HG03280 (cell line): Measurements from ENCODE around the gene CD82.

ENCODE experiments used
- ATAC-seq: cut with Tn5 transposase; IDR thresholded peaks from one replicate; pipeline ENCODE4 v1.9.1; 2021; ENCODE audit warnings: mild to moderate bottlenecking, moderate library complexity; ENCODE audit not compliant: unreplicated experiment

Gene CD82

DNA sequence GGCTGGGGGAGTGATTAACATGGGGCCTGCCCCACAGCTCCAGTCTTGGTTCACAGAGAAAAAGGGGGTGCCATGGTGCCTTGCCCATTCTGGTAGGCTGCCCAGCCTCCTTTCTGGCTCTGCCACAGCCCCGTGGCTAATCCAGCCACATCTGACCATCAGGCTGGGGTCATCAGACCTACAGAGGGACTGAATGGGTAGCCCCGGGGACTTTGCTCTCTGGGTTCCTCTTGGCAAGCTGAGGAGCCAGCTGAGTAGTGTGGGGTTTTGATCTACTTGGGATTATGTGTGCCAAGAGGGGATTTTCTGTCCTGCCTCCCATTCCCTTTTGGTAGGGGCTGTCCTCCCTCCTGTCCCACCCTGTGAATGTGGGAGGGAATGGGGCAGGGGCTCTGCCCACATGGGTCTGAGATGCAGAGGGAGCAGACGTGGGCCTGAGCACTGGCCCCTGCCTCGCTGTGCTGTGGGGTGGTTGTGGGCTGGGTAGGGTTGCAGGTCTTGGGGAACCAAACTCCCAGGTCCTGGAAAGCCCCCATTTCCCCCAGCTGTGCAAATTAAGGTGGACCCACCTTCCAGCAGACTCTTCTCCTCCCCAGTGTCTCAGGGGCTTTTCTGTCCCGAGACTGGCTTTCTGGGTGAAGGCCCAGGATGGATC, 32.0 kb downstream of the CD82 start:
- ATAC-seq: no peak

DNA sequence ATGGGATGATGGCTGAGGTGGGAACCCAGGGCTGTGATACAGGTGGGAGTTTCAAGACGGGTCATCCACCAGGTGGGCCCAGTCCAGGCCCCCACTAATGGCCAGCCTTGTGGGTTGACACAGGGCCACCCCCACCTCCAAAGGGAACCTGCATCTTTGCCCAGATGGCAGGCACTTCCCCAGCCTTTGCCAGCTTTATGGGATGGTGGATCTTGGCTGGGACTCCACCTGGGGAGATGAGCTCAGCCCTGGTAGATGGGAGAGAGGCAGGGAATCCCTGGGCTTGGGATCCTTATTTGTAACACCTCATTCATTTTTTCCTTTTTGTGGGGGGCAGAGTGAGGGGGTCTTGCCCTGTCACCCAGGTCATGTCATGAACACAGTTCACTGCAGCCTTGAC, 33.4 kb downstream of the CD82 start:
- ATAC-seq: no peak

DNA sequence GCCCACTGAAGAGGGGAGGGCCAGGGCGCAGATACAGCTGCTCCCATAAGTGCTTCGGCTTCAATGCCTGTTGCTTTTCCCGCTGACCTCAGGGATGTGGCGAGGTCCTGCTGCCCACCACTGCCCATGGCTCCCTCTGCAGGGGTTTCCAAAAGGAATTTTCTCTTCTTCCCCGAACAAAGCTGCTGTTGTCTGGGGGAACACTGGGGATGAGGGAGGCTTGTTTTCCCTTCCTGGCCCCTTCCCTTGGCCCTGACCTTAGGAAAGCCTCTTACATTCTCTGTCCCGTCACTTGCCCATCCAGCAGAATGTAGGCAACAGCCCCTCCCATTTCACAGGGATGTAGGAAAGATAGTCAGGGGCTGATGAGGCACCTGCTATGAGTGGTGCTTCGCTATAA, 34.8 kb downstream of the CD82 start:
- no peak for ATAC-seq

DNA sequence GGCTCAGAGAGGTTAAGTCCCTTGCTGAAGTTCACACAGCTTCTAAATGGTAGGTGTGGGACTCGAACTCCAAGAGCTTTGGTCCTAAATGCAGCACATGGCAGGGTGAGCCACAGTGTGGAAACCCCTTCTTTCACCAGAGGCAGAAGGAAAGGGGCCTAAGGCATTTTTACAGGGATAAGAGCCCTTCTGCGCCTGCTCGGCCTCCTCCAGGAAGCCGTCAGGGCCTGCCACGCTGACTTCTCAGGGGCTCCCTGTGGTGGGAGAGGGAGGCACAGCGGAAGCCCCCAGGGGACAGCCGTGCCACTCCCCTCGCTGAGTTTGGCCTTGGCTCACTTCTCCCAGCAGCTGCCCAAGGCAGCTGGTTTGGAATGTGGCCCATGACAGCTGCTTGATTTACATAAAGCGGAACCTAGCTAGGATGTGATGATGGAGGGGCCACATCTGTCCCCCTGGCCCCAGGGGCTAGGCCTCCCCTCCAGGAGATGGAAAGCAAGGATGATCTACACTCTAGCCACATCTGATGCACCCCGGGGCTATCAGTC, 35.4 kb downstream of the CD82 start:
- no peak for ATAC-seq

DNA sequence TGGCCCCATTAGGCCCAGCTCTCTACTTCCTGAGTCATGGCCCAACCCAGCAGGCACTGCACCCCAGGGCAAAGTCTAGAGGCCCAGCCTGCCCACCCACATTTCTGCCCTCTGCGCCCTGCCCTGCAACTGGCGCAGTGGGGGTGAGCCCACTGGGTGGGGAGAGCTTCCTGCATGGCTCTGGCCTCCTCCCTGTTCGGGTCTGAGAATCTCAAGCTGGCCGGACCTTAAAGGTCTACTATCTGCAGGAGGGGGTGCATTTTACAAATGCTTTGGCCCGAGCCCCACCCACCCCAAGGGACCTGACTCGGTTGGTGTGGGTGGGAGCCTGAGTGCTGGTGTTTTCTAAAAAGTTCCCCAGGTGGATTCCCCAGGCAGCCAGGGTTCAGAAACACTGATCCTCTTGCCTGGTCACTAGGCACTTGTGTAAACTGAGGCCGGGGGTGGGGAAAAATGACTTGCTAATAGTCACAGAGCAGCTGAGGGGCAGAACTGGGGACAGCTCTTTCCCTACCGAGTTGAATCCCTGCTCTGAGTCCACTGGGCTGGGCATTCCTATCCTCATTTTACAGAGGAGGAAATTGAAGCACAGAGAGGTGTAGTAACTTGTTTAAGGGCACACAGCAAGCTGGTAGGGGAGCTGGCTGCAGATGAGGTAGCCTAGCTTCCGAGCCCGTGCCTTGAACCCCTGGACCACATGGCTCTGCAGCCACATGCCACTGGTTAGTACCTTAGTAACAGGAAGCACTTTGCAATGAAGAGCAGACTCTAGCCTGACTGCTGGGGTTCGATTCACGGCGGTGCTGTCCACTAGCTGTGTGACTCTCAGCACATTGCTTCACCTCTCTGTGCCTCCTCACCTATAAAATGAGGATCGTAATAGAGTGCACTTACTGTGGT, 36.3 kb downstream of the CD82 start:
- no peak for ATAC-seq

DNA sequence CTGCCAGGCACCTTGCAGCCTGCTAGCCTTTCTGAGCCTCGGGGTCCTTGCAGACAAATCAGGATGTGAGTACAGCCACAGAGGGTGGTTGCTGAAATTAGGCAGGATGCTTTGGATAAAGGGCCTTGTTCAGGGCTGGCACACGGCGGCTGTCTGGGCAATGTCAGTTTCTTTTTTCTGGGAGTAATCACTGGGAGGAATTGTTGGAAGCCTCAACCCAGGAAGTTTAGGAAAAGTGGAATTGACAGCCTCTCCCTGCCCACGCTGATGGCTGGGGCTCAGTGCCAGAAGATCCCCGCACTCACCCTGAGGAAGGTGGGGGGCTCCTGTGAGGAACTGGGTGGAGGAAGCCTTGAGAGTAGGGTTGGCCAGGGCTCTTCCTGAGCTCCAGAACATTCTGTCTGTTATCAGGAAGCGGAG, 37.4 kb downstream of the CD82 start:
- ATAC-seq: no peak

DNA sequence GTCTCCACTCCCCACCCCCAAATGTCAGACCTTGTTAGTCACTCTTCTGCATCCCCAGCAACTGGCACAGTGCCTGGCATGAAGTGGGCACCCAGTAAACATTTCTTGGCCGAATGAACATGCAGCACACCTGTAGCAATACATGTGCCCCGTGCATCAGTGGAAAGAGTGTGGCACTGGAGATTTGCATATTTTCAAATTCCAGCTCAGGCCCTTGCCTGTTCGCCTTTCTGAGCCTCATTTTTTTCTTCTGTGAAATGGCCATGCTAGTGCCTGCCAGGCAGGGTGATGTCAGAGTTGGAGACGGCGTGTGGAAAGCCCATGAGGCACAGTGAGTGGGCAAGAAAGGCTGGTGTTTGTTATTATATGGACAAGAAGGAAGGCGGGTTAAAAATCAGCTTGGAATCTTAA, 38.7 kb downstream of the CD82 start:
- ATAC-seq: no peak

DNA sequence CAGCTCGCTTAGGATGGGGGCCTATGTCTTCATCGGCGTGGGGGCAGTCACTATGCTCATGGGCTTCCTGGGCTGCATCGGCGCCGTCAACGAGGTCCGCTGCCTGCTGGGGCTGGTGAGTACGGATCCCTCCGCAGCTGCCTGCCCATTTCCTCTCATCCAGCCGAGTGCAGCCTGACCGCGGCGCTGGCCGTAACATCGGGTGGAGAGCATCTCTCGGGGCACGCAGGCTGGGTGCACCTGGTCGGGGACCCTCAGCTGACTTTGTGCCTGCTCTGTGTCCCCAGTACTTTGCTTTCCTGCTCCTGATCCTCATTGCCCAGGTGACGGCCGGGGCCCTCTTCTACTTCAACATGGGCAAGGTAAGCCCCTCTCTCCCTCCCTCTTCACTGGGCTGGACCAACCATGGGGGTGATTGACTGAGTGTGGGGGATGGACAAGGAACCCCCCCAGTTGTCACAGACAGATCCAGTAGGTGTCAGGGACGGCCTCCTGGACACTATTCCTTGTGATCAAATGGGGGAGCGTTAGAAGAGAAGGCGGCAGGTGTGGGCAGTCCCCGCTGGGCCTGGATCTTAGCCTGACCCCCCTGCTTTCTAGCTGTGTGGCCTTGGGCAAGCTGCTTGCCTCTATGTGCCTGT, 39.7 kb downstream of the CD82 start:
- no peak for ATAC-seq

DNA sequence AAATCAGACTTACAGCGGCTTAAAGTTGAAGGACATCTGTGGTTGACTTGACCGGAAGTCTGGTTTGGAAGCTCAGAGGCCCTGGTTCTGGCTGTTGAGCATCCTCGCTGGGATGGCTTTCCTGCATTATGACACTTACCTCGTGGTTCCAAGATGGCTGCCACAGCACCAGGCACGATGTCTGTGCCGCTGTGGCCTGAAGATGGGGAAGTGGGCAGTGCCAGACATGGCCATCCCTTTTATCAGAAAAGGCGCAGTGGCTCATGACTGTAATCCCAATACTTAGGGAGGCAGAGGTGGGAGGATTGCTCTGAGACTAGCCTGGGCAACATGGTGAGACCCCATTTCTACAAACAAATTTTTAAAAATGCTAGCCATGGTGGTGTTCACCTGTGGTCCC, 40.5 kb downstream of the CD82 start:
- no peak for ATAC-seq

DNA sequence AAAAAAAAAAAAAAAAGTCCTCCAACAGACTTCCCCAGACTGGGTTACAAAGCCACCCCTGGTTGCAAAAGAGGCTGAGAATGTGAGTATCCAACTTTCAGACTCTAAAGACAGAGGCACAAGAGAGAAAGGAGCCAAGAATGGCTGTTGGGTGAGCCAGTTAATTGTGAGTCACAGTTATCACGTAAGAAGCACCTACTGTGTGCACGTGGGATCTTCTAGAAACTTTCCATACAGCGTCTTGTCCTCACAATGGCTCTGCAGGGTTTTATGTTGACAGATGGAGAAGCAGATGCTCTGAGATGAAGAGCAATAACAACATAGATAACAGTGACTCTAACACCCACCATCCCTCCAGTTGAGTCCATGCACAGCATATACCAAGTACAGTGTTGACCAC, 41.0 kb downstream of the CD82 start:
- no peak for ATAC-seq

DNA sequence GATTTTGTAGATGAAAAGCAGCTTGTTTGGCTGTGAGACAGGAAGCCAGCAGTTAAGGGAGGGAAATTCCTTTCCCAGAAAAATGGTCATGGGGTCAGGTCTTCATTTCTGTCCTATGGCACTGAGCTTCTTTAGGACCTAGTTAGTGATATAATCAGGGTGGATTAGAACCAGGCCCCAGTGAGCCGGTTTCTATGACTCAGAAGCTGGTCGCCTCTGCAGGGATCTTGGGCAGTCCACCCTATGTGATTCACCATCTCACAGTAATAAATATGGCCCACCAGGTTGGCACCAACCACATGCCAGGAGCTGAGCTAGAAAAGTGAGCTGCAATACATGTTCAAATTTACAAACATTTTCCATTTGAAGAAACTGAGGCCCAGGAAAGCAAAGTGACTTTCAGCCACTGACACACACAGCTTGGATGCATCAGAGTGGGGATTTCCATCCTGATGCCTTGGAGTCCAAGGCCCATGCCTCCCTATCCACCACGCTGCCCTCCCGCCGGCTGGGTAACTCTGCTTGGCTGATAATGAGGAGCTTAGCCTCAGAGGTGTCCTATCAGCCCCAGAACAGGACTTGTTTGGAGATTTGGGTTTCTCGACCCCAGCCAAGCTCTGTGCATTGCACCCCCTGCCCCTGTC, 42.0 kb downstream of the CD82 start:
- ATAC-seq: no peak

DNA sequence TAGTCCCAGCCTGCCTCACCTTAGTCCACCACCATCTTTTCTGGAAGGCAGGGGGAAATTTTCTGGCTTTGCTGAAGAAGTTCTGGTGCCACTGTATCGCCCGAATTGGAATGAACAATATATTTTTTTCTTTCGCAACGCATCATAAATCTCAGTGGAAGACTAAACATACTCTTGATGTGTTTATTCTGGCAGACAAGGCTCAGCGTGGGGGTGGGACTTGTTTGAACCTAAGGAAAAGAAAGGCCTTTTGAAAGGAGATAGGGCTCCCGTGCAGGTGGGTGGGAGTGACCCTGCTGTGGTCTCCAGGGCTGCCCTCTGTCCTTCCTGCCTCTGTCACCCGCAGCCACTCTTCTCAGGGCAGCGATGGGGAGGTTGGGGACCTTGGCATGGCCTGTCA, 42.5 kb downstream of the CD82 start:
- no peak for ATAC-seq

DNA sequence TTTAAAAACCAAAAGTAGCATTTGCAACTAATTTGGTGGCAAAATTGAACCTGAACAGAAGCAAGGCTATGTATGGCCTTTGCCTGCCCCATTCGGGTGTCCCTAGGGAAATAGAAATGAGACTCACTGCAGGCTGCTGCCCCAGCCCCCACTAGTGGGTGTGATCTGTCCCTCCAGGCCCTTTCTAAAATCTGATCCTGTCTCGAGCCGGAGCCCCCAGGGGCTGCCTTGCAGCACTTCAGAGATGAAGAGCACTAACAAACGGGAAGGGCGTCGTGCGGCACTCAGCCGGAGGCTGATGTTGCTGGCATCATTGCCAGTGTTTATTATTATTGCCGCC, 43.2 kb downstream of the CD82 start:
- no peak for ATAC-seq

DNA sequence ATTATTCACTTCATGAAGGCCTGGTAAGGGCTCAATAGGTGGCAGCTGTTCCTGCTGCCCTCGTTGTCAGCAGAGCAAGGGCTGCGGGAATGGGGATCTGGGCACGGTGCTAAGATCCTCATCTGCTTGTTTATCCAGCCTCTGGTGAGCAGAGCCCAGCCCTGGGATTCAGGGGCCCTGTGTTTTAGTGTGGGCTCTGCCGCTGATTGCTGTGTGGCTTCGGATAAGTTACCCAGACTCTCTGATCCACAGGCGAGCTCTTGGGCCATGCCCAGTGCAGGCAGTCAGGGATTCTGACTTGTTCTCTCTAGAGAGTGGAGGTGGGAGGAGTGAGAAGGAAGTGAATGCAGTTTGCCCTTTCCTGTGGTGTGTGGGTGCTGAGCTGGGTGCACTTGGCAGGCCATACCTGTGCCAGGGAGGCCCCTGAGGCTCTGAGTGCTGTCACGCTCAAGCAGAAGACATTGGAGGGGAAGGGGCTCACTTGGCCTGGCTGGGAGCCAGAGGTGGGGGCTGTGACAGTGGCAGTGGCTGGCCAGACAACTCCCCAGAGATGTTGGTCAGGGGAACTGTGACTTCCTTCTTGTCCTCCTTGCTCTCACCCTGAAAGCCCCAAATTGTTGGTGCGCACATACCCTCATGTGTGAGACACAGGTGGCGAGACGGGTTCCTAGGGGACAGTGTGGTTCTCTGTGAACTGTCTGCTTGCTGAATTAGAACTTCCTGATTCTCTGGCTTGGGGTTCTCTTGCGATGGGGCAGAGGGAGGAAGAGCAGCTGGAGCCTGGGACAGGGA, 43.7 kb downstream of the CD82 start:
- peak; percentile 34 for ATAC-seq

DNA sequence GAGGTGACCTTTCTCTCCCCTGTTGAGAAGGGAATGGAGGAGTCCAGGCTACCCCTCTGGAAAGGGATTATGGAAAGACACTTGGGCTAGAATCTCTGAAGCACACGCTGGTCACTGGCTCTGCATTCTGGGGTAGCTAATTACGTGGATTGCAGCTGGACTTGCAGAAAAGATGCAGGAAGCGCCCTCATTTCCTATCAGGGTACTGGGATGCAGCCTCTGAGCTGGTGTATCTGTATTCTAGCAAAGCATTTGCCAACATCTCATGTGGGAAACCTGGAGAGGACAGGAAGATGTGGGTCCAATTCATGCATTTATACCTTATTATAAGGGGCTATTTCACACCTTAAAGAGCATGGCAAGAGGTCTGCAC, 44.3 kb downstream of the CD82 start:
- ATAC-seq: no peak

DNA sequence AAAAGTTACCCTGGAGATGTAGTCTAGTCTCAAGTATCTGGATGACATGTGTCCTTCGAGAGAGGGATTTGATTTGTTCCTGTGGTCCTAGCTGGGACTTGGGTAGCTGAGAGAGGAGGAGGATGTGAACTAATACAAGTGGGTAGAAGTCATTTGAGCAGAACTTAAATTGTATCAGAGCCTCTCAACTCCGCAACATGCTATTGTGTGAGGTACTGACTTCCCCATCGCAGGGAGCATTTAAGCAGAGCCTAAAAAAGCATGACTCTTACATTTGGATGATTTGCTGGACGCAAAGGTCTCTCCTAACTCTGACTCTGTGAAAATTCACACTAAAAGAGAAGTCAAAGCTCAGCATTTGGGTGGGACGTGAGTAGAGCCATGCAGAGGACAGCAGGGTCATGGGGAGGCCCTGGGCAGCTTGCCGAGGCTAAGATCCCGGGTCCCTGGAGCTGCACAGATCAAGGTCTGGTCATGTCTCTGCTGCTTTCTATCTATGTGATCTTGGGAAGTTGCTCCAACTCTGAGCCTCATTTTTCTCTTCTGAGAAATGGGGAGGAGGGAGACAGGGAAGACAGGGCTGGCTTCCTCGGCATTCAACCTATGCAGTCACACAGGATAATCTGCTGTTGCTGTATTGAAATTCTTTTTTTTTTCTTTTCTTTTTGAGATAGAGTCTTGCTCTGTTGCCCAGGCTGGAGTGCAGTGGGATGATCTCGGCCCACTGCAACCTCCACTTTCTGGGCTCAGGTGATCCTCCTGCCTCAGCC, 44.9 kb downstream of the CD82 start:
- no peak for ATAC-seq

DNA sequence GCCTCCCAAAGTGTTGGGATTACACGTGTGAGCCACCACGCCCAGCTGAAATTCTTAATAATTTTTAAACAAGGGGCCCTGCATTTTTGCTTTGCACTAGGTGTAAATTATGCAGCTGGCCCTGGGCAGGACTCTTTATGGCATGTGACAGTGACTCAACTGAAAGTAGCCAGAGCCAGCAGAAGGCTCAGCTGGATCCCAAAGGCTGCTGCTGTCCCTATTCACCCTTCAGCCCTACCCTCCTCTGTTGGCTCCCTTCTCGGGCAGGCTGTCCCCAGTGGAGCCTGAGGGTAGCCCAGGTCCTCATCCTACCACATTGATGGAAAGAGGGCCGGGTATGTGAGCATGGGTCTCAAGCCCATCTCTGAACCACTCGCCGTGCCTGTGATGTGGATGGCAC, 45.6 kb downstream of the CD82 start:
- no peak for ATAC-seq

DNA sequence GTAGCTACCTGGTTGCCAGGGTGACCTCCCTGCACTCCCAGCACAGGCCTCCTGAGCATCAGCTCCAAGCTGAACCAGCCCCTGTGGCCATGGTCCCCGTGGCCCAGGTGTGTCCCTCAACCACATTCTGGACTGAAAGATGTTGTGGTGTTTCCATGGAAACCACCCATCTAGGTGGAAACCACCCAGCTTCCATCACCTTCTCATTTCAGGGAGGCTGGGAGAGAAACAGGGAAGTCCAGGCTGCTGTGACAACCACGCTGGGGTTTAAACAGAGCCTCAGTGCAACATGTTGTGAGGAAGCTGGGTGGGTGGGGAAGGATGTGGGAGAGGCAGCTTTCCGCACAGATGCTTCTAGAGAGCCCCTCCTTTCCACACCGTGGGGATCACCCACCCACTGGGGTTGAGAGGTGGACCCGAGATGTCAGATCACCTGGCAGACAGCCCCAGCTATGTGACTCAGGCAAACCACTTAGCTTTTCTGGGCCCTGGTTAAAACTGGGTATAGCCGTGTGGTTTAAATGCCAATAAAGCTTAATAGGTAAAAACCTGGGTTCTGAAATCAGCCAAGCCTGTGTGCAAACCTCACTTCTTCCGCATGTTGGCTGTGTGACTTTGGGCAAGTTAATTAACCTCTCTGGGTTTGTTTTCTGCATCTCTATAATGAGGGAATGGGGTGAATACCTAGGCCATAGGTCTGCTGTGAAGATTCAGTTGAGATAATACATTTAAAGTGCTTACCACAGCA, 46.4 kb downstream of the CD82 start:
- peak; percentile 38 for ATAC-seq

DNA sequence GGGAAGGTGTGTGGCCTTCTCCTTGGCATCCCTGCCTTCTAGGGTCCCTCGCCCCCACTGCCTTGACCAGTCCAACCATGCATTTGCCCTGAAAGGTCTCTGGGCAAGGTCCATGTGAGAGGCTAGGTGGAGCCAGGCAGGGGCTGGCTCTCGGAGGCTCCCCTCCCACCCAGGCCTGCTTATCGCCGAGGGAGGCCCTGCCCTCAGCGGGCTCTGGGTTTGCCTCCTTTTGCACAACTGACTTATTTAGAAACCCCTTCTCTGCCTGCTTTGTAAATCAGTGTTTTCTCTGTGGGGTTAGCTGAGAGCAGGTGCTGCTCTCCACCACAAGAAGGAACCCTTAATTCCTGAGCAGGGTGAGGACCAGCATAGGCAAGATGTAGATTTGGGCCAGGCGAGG, 47.7 kb downstream of the CD82 start:
- ATAC-seq: no peak
